Rectal smooth muscle tissue (tissue), 1 donor: Measurements from ENCODE around the gene CMYA5.

Source experiments
- H3K27ac ChIP-seq: one replicate; pipeline ENCODE4 v1.7.0; 2013; ENCODE audit warnings: low read depth, low read length, inconsistent platforms
- H3K27me3 ChIP-seq: one replicate; pipeline ENCODE4 v1.7.0; 2013; ENCODE audit warnings: low read length; ENCODE audit not compliant: control insufficient read depth, insufficient read depth
- H3K36me3 ChIP-seq: one replicate; pipeline ENCODE4 v1.7.0; 2013; ENCODE audit warnings: low read length; ENCODE audit not compliant: control insufficient read depth, insufficient read depth
- H3K4me1 ChIP-seq: one replicate; pipeline ENCODE4 v1.7.0; 2013; ENCODE audit warnings: low read length; ENCODE audit not compliant: control insufficient read depth, insufficient read depth
- H3K4me3 ChIP-seq: one replicate; pipeline ENCODE4 v1.7.0; 2013; ENCODE audit warnings: low read length
- H3K9ac ChIP-seq: one replicate; pipeline ENCODE4 v1.7.0; 2013; ENCODE audit warnings: low read length

Gene CMYA5

GRCh38 chr5:79837761-79838551 lies 148.3 kb downstream of the CMYA5 start:
- Histone ChIP-seq H3K36me3 (no peaks in the 10 kb centered on the region), H3K27ac (no peak overlapping the region)

GRCh38 chr5:79840084-79840990 lies 150.7 kb downstream of the CMYA5 start:
- no peaks in the 10 kb centered on the region for H3K36me3 ChIP-seq
- H3K27ac ChIP-seq, result no peak overlapping the region
- no peak overlapping the region for H3K4me3 ChIP-seq
- H3K9ac ChIP-seq, result no peak overlapping the region
- no peaks in the 10 kb centered on the region for H3K27me3 ChIP-seq
- peaks cover 18% of the 10 kb centered on the region for H3K4me1 ChIP-seq

More at GRCh38 chr5:79837761-79838551, 148.3 kb downstream of the CMYA5 start:
- no peak overlapping the region for H3K9ac ChIP-seq
- H3K27me3 ChIP-seq, result no peaks in the 10 kb centered on the region
- peaks cover 20% of the 10 kb centered on the region for H3K4me1 ChIP-seq
- H3K4me3 ChIP-seq, result no peak overlapping the region

GRCh38 chr5:79841172-79841571 lies 151.5 kb downstream of the CMYA5 start:
- no peak overlapping the region for H3K27ac ChIP-seq
- H3K27me3 ChIP-seq, result no peaks in the 10 kb centered on the region
- no peaks in the 10 kb centered on the region for H3K36me3 ChIP-seq
- peaks cover 19% of the 10 kb centered on the region for H3K4me1 ChIP-seq
- no peak overlapping the region for H3K9ac ChIP-seq
- no peak overlapping the region for H3K4me3 ChIP-seq

GRCh38 chr5:79842006-79842881 lies 152.6 kb downstream of the CMYA5 start:
- Histone ChIP-seq H3K27me3 (no peaks in the 10 kb centered on the region), H3K4me3 (no peak overlapping the region), H3K27ac (no peak overlapping the region), H3K36me3 (no peaks in the 10 kb centered on the region), H3K4me1 (peaks cover 19% of the 10 kb centered on the region), H3K9ac (no peak overlapping the region)

- H3K27me3 ChIP-seq, result no peaks in the 10 kb centered on the region
- no peak overlapping the region for H3K27ac ChIP-seq
- H3K36me3 ChIP-seq, result no peaks in the 10 kb centered on the region
- no peak overlapping the region for H3K9ac ChIP-seq
- H3K4me3 ChIP-seq, result no peak overlapping the region
- peaks cover 17% of the 10 kb centered on the region for H3K4me1 ChIP-seq
Observed at GRCh38 chr5:79842991-79843390, 153.4 kb downstream of the CMYA5 start.

GRCh38 chr5:79843450-79844388 lies 154.1 kb downstream of the CMYA5 start:
- no peaks in the 10 kb centered on the region for H3K36me3 ChIP-seq
- peaks cover 10% of the 10 kb centered on the region for H3K4me1 ChIP-seq
- H3K27ac ChIP-seq, result no peak overlapping the region
- no peaks in the 10 kb centered on the region for H3K27me3 ChIP-seq
- no peak overlapping the region for H3K9ac ChIP-seq
- no peak overlapping the region for H3K4me3 ChIP-seq

GRCh38 chr5:79844571-79844970 lies 154.9 kb downstream of the CMYA5 start:
- Histone ChIP-seq H3K4me1 (peaks cover 10% of the 10 kb centered on the region), H3K36me3 (no peaks in the 10 kb centered on the region), H3K9ac (no peak overlapping the region), H3K27me3 (no peaks in the 10 kb centered on the region), H3K4me3 (no peak overlapping the region), H3K27ac (no peak overlapping the region)

- H3K27ac ChIP-seq, result no peak overlapping the region
- no peak overlapping the region for H3K9ac ChIP-seq
- peaks cover 10% of the 10 kb centered on the region for H3K4me1 ChIP-seq
- no peaks in the 10 kb centered on the region for H3K27me3 ChIP-seq
- H3K4me3 ChIP-seq, result no peak overlapping the region
- no peaks in the 10 kb centered on the region for H3K36me3 ChIP-seq
Observed at GRCh38 chr5:79845448-79846197, 156.0 kb downstream of the CMYA5 start.

- H3K27ac ChIP-seq, result no peak overlapping the region
- H3K9ac ChIP-seq, result no peak overlapping the region
- H3K36me3 ChIP-seq, result no peaks in the 10 kb centered on the region
- no peak overlapping the region for H3K4me3 ChIP-seq
- H3K4me1 ChIP-seq, result peaks cover 16% of the 10 kb centered on the region
- no peaks in the 10 kb centered on the region for H3K27me3 ChIP-seq
Observed at GRCh38 chr5:79846198-79846521, 156.5 kb downstream of the CMYA5 start.

GRCh38 chr5:79847561-79847960 lies 157.9 kb downstream of the CMYA5 start:
- H3K4me1 ChIP-seq, result peaks cover 17% of the 10 kb centered on the region
- H3K36me3 ChIP-seq, result no peaks in the 10 kb centered on the region
- no peak overlapping the region for H3K4me3 ChIP-seq
- no peaks in the 10 kb centered on the region for H3K27me3 ChIP-seq
- no peak overlapping the region for H3K9ac ChIP-seq
- no peak overlapping the region for H3K27ac ChIP-seq

- H3K4me1 ChIP-seq, result peaks cover 17% of the 10 kb centered on the region
- H3K9ac ChIP-seq, result no peak overlapping the region
- H3K27me3 ChIP-seq, result no peaks in the 10 kb centered on the region
- no peak overlapping the region for H3K27ac ChIP-seq
- H3K36me3 ChIP-seq, result no peaks in the 10 kb centered on the region
- no peak overlapping the region for H3K4me3 ChIP-seq
Observed at GRCh38 chr5:79849061-79849460, 159.4 kb downstream of the CMYA5 start.
